HL-60/S4 (cell line): Measurements from ENCODE around the gene PADI1.

Experiments
- in situ Hi-C: fragments of 300-500 bp; cut with MboI; formaldehyde crosslinking; loops from 2 replicates; pipeline ENCODE4 v1.14.3; 2022; ENCODE audit warnings: low sequenced_read_pairs

Gene PADI1

GRCh38 chr1:17293681-17294425 lies 88.9 kb downstream of the PADI1 start:
- in situ Hi-C loops = no loop called here

GRCh38 chr1:17295292-17295691 lies 90.4 kb downstream of the PADI1 start:
- in situ Hi-C loops = no loop called here
